ENCODE measurements around the gene SERGEF. TPM values are rescaled to one million over a fixed set of nuclear protein-coding genes. Genes with fewer than 3 reads are reported as not detected.
"Not testable (repeated sequence)": the region's sequence is repeated elsewhere in the genome, so short reads cannot be mapped to it uniquely, and the experiment has no call there.

The SERGEF gene
- total and polyA plus RNA-seq, 10 donors: 29.0 to 55.5 (median 38.8) TPM

GRCh38 chr11:17898782-17899181, 114.1 kb downstream of the SERGEF start:
- Histone ChIP-seq H3K27me3 (replicated peaks in 1 of 7) (no peaks in the 10 kb centered on the region), H3K27ac (no peak overlapping the region), H3K4me3 (no peak overlapping the region), H3K36me3 (peaks cover 0 to 15% (median 0%) of the 10 kb centered on the region in 6 donors), H3K4me1 (no peaks in the 10 kb centered on the region), H3K9me3 (no peaks in the 10 kb centered on the region)
- 86 to 92% (median 89%) methylated on average over 3 of the region's 3 CpGs for WGBS, 5 donors
- intact Hi-C loops (cut with DNase I; ENCODE audit: low total_unique reads): no loop called here
- no peak for TF ChIP-seq POLR2AphosphoS5 (IDR thresholded peaks at IDR 0.05)
- TF ChIP-seq POLR2A (IDR thresholded peaks at IDR 0.05): no peak
- TF ChIP-seq CTCF (IDR thresholded peaks at IDR 0.05 in 8 of 11, conservative IDR thresholded peaks at IDR 0.05 in 3 of 11): no peak
- DNase-seq: no peak

GRCh38 chr11:17898071-17898470, 114.8 kb downstream of the SERGEF start:
- H3K4me1 ChIP-seq: no peaks in the 10 kb centered on the region
- WGBS, 5 donors: 82 to 92% (median 88%) methylated on average over 1 of the region's 1 CpG
- no peak overlapping the region for H3K4me3 ChIP-seq
- no peaks in the 10 kb centered on the region for H3K9me3 ChIP-seq
- TF ChIP-seq CTCF (IDR thresholded peaks at IDR 0.05 in 8 of 11, conservative IDR thresholded peaks at IDR 0.05 in 3 of 11): no peak
- TF ChIP-seq POLR2A (IDR thresholded peaks at IDR 0.05): no peak
- TF ChIP-seq POLR2AphosphoS5 (IDR thresholded peaks at IDR 0.05): no peak
- no peaks in the 10 kb centered on the region for H3K27me3 ChIP-seq (replicated peaks in 1 of 7)
- H3K36me3 ChIP-seq: peaks cover 0 to 18% (median 0%) of the 10 kb centered on the region in 6 donors
- DNase-seq: no peak
- intact Hi-C loops (cut with DNase I; ENCODE audit: low total_unique reads): no loop called here
- H3K27ac ChIP-seq: no peak overlapping the region

- 94 to 100% (median 97%) methylated on average over 1 of the region's 1 CpG for WGBS, 5 donors
- no peaks in the 10 kb centered on the region for H3K9me3 ChIP-seq
- H3K4me1 ChIP-seq: no peaks in the 10 kb centered on the region
- intact Hi-C loops (cut with DNase I; ENCODE audit: low total_unique reads): no loop called here
- H3K27ac ChIP-seq: no peak overlapping the region
- peaks cover 0 to 21% (median 0%) of the 10 kb centered on the region in 6 donors for H3K36me3 ChIP-seq
- no peaks in the 10 kb centered on the region for H3K27me3 ChIP-seq (replicated peaks in 1 of 7)
- no peak overlapping the region for H3K4me3 ChIP-seq
- no peak for DNase-seq
- TF ChIP-seq CTCF (IDR thresholded peaks at IDR 0.05 in 8 of 11, conservative IDR thresholded peaks at IDR 0.05 in 3 of 11) (no peak), POLR2A (IDR thresholded peaks at IDR 0.05) (no peak), POLR2AphosphoS5 (IDR thresholded peaks at IDR 0.05) (no peak)
These were observed 115.4 kb downstream of the SERGEF start for GRCh38 chr11:17897495-17897894.

GRCh38 chr11:17896496-17897151, 116.2 kb downstream of the SERGEF start:
- H3K4me1 ChIP-seq; intact Hi-C loops (cut with DNase I; ENCODE audit: low total_unique reads); DNase-seq; H3K27me3 ChIP-seq (replicated peaks in 1 of 7); H3K27ac ChIP-seq; H3K4me3 ChIP-seq; H3K9me3 ChIP-seq: not testable (repeated sequence)
- H3K36me3 ChIP-seq: peaks cover 0 to 27% (median 0%) of the 10 kb centered on the region in 6 donors
- WGBS, 5 donors: 87 to 95% (median 89%) methylated on average over 4 to 6 of the region's 6 CpGs

All from spleen (tissue), 11 donors.